Smooth muscle cell (in vitro differentiated cells): Measurements from ENCODE around the gene SNTG2. TPM values are rescaled to one million over a fixed set of nuclear protein-coding genes. Genes with fewer than 3 reads are reported as not detected.

Experiments
- DNase-seq: peaks from one replicate; lab custom pipeline; 2025; ENCODE audit not compliant: unreplicated experiment; lab: John Stamatoyannopoulos, UW
- H2AFZ ChIP-seq: fragments of 200-600 bp; sonication (generic); 2 replicates; pipeline ENCODE4 v1.6.0; 2016; ENCODE audit warnings: antibody characterized with exemption, low read depth, mild to moderate bottlenecking
- H3F3A ChIP-seq: fragments of 200-600 bp; sonication (generic); 2 replicates; pipeline ENCODE4 v1.6.0; 2017; ENCODE audit warnings: antibody characterized with exemption, low read depth
- H3K27ac ChIP-seq: fragments of 200-600 bp; sonication (generic); 2 replicates; pipeline ENCODE4 v1.5.1; 2016; ENCODE audit warnings: low read depth, mild to moderate bottlenecking
- H3K27me3 ChIP-seq: fragments of 200-600 bp; sonication (generic); 2 replicates; pipeline ENCODE4 v1.6.1; 2016; ENCODE audit warnings: low read depth, mild to moderate bottlenecking
- H3K36me3 ChIP-seq: fragments of 200-600 bp; sonication (generic); 2 replicates; pipeline ENCODE4 v1.5.1; 2016; ENCODE audit warnings: low read depth
- H3K4me1 ChIP-seq: fragments of 200-600 bp; sonication (generic); 2 replicates; pipeline ENCODE4 v1.5.1; 2016; ENCODE audit warnings: low read depth
- H3K4me2 ChIP-seq: fragments of 200-600 bp; sonication (generic); 2 replicates; pipeline ENCODE4 v1.6.0; 2016; ENCODE audit warnings: mild to moderate bottlenecking
- H3K4me3 ChIP-seq: fragments of 200-600 bp; sonication (generic); 2 replicates; pipeline ENCODE4 v1.5.1; 2016; ENCODE audit warnings: mild to moderate bottlenecking
- H3K79me2 ChIP-seq: fragments of 200-600 bp; sonication (generic); 2 replicates; pipeline ENCODE4 v1.6.0; 2016; ENCODE audit warnings: low read depth, mild to moderate bottlenecking
- H3K9ac ChIP-seq: fragments of 200-600 bp; sonication (generic); 2 replicates; pipeline ENCODE4 v1.6.0; 2016; ENCODE audit warnings: low read depth
- H3K9me3 ChIP-seq: fragments of 200-600 bp; sonication (generic); replicated peaks from 2 replicates; pipeline ENCODE4 v1.5.1; 2016; ENCODE audit warnings: low read depth
- H4K20me1 ChIP-seq: fragments of 200-600 bp; sonication (generic); 2 replicates; pipeline ENCODE4 v1.6.0; 2016; ENCODE audit warnings: low read depth
- WGBS: methylation state at CpG from one replicate; pipeline ENCODE4 v1.1.7; 2016; ENCODE audit warnings: low lambda C conversion rate; 5-methylcytosine and 5-hydroxymethylcytosine counted together
- polyA plus RNA-seq: library from polyadenylated mRNA; unstranded; fragments of >200 nt; fragmentation: Nextera tagmentation; extraction: Ambion mirVana; gene quantifications from 2 replicates; pipeline ENCODE4 v1.2.1, GENCODE V29; 2016
- total RNA-seq: library from RNA; depleted of rRNA; stranded (reverse); fragments of >200 nt; gene quantifications from 2 replicates; pipeline ENCODE4 v1.2.3, GENCODE V29; 2014
- TF ChIP-seq, protein P1 (sequence below): fragments of 200-600 bp; sonication (generic); IDR thresholded peaks from 2 replicates; pipeline ENCODE4 v1.5.1; 2017; ENCODE audit warnings: borderline replicate concordance, mild to moderate bottlenecking, antibody characterized with exemption; ENCODE audit not compliant: insufficient read depth, poor library complexity, severe bottlenecking

SNTG2 gene
- total and polyA plus RNA-seq, 2 experiments from 2014 or later: 0.56 TPM; not detected in 1

DNA sequence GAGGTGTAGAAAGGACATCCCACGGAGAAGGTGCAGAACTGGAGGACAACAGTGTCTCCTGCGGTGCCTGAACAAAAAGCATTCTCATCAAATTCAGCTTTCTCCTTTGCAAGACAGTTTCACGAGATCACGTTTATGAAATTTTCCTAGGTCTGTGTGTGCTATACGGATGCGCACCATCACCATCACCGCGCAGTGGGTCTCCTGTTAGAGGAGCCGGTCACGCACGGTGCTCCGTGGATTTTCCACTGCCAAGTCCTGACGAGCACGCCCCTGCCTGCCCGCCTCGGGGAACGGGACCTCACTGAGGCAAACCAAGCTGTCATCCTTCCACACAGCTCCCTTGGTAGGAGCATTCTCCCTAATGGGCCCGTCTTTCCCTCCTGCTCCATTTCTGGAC lies 322.2 kb downstream of the SNTG2 start:
- no peaks in the 10 kb centered on the region for H3F3A ChIP-seq
- H3K9me3 ChIP-seq: no peaks in the 10 kb centered on the region
- H3K79me2 ChIP-seq: no peaks in the 10 kb centered on the region
- H3K4me1 ChIP-seq: no peaks in the 10 kb centered on the region
- 93% methylated on average over 18 of the region's 18 CpGs for WGBS
- H3K4me2 ChIP-seq: no peak overlapping the region
- H2AFZ ChIP-seq: no peak overlapping the region
- H3K36me3 ChIP-seq: no peaks in the 10 kb centered on the region
- TF ChIP-seq, protein P1, sequence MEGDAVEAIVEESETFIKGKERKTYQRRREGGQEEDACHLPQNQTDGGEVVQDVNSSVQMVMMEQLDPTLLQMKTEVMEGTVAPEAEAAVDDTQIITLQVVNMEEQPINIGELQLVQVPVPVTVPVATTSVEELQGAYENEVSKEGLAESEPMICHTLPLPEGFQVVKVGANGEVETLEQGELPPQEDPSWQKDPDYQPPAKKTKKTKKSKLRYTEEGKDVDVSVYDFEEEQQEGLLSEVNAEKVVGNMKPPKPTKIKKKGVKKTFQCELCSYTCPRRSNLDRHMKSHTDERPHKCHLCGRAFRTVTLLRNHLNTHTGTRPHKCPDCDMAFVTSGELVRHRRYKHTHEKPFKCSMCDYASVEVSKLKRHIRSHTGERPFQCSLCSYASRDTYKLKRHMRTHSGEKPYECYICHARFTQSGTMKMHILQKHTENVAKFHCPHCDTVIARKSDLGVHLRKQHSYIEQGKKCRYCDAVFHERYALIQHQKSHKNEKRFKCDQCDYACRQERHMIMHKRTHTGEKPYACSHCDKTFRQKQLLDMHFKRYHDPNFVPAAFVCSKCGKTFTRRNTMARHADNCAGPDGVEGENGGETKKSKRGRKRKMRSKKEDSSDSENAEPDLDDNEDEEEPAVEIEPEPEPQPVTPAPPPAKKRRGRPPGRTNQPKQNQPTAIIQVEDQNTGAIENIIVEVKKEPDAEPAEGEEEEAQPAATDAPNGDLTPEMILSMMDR: no peak
- no peak for DNase-seq
- no peaks in the 10 kb centered on the region for H4K20me1 ChIP-seq
- no peak overlapping the region for H3K4me3 ChIP-seq
- peaks cover 4% of the 10 kb centered on the region for H3K27me3 ChIP-seq
- no peak overlapping the region for H3K9ac ChIP-seq
- no peak overlapping the region for H3K27ac ChIP-seq

DNA sequence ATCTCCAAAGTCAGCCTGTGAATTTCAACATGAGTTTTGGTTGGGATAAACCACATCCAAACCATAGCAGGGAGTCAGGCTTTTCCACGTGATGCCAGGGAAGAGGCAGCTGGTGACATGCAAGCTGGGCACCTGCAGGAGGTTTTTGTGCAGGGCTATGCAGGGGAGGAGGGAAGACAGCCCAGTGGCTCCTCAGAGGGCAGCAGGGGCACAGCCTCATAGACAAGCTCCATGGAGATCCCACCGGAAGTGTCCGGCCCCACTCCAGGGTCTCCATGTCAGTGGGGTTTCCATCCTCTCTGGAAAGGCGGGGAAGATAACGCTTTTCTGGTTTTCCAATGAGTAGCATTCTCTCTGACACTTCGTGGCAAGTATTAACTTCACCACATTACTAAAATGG lies 327.0 kb downstream of the SNTG2 start:
- Histone ChIP-seq H3K9me3 (no peaks in the 10 kb centered on the region), H3K4me2 (no peak overlapping the region), H3F3A (no peaks in the 10 kb centered on the region), H3K79me2 (no peaks in the 10 kb centered on the region), H3K4me3 (no peak overlapping the region), H3K27me3 (no peaks in the 10 kb centered on the region), H3K27ac (no peak overlapping the region), H3K9ac (no peak overlapping the region), H4K20me1 (no peaks in the 10 kb centered on the region), H2AFZ (no peak overlapping the region), H3K4me1 (no peaks in the 10 kb centered on the region), H3K36me3 (no peaks in the 10 kb centered on the region)
- TF ChIP-seq, protein P1: no peak
- WGBS: 81% methylated on average over 6 of the region's 6 CpGs
- DNase-seq: no peak

DNA sequence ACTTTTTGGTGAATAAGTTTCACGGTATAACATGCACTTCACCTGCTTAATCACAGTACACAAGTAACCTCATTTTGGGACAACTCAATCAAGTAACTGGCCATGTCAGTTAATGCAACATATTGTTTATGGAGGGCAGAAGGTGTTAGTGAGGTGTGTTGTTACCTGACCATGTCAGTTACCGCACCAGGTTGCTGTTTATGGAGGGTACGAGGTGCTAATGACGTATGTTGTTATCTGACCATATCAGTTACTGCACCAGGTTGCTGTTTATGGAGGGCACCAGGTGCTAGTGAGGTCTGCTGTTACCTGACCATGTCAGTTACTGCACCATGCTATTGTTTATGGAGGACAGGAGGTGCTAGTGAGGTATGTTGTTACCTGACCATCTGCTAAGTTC lies 327.5 kb downstream of the SNTG2 start:
- no peak for DNase-seq
- H3K79me2 ChIP-seq: no peaks in the 10 kb centered on the region
- no peaks in the 10 kb centered on the region for H3K27me3 ChIP-seq
- no peak overlapping the region for H2AFZ ChIP-seq
- no peaks in the 10 kb centered on the region for H3F3A ChIP-seq
- H3K9ac ChIP-seq: no peak overlapping the region
- H3K27ac ChIP-seq: no peak overlapping the region
- H3K4me3 ChIP-seq: no peak overlapping the region
- H3K4me2 ChIP-seq: no peak overlapping the region
- no peaks in the 10 kb centered on the region for H3K4me1 ChIP-seq
- TF ChIP-seq, protein P1: no peak
- WGBS: 88% methylated on average over 4 of the region's 4 CpGs
- H3K36me3 ChIP-seq: no peaks in the 10 kb centered on the region
- H3K9me3 ChIP-seq: no peaks in the 10 kb centered on the region
- no peaks in the 10 kb centered on the region for H4K20me1 ChIP-seq

DNA sequence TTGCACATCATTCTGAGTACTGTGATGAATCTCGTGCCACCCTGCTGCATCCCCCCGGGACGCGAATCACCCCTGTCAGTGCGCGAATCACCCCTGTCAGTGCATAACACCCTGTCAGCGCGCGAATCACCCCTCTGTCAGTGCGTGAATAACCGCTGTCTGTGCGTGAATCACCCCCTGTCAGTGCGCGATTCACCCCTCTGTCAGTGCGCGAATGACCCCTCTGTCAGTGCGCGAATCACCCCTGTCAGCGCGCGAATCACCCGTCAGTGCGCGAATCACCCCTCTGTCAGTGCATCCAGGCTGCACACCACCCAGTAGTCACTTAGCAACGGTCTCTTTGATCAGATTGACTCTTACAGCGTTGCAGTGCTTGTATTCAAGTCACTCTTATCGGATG lies 328.2 kb downstream of the SNTG2 start:
- no peak overlapping the region for H3K9ac ChIP-seq
- no peaks in the 10 kb centered on the region for H4K20me1 ChIP-seq
- H3K27ac ChIP-seq: no peak overlapping the region
- H3F3A ChIP-seq: no peaks in the 10 kb centered on the region
- no peaks in the 10 kb centered on the region for H3K79me2 ChIP-seq
- no peak for DNase-seq
- H2AFZ ChIP-seq: no peak overlapping the region
- WGBS: 90% methylated on average over 27 of the region's 27 CpGs
- no peaks in the 10 kb centered on the region for H3K36me3 ChIP-seq
- H3K27me3 ChIP-seq: no peaks in the 10 kb centered on the region
- TF ChIP-seq, protein P1: no peak
- H3K9me3 ChIP-seq: no peaks in the 10 kb centered on the region
- no peaks in the 10 kb centered on the region for H3K4me1 ChIP-seq
- H3K4me2 ChIP-seq: no peak overlapping the region
- no peak overlapping the region for H3K4me3 ChIP-seq
